Smooth muscle cell (in vitro differentiated cells): ENCODE data around the gene CCDC78. TPM values are rescaled to one million over a fixed set of nuclear protein-coding genes. Genes with fewer than 3 reads are reported as not detected.
A peak's percentile ranks its signal among the peaks of the same experiment; 100 is the strongest.

Experiments used
- DNase-seq: peaks from one replicate; lab custom pipeline; 2025; ENCODE audit not compliant: unreplicated experiment; lab: John Stamatoyannopoulos, UW
- H2AFZ ChIP-seq: fragments of 200-600 bp; sonication (generic); 2 replicates; pipeline ENCODE4 v1.6.0; 2016; ENCODE audit warnings: antibody characterized with exemption, low read depth, mild to moderate bottlenecking
- H3F3A ChIP-seq: fragments of 200-600 bp; sonication (generic); 2 replicates; pipeline ENCODE4 v1.6.0; 2017; ENCODE audit warnings: antibody characterized with exemption, low read depth
- H3K27ac ChIP-seq: fragments of 200-600 bp; sonication (generic); 2 replicates; pipeline ENCODE4 v1.5.1; 2016; ENCODE audit warnings: low read depth, mild to moderate bottlenecking
- H3K27me3 ChIP-seq: fragments of 200-600 bp; sonication (generic); 2 replicates; pipeline ENCODE4 v1.6.1; 2016; ENCODE audit warnings: low read depth, mild to moderate bottlenecking
- H3K36me3 ChIP-seq: fragments of 200-600 bp; sonication (generic); 2 replicates; pipeline ENCODE4 v1.5.1; 2016; ENCODE audit warnings: low read depth
- H3K4me1 ChIP-seq: fragments of 200-600 bp; sonication (generic); 2 replicates; pipeline ENCODE4 v1.5.1; 2016; ENCODE audit warnings: low read depth
- H3K4me2 ChIP-seq: fragments of 200-600 bp; sonication (generic); 2 replicates; pipeline ENCODE4 v1.6.0; 2016; ENCODE audit warnings: mild to moderate bottlenecking
- H3K4me3 ChIP-seq: fragments of 200-600 bp; sonication (generic); 2 replicates; pipeline ENCODE4 v1.5.1; 2016; ENCODE audit warnings: mild to moderate bottlenecking
- H3K79me2 ChIP-seq: fragments of 200-600 bp; sonication (generic); 2 replicates; pipeline ENCODE4 v1.6.0; 2016; ENCODE audit warnings: low read depth, mild to moderate bottlenecking
- H3K9ac ChIP-seq: fragments of 200-600 bp; sonication (generic); 2 replicates; pipeline ENCODE4 v1.6.0; 2016; ENCODE audit warnings: low read depth
- H3K9me3 ChIP-seq: fragments of 200-600 bp; sonication (generic); replicated peaks from 2 replicates; pipeline ENCODE4 v1.5.1; 2016; ENCODE audit warnings: low read depth
- H4K20me1 ChIP-seq: fragments of 200-600 bp; sonication (generic); 2 replicates; pipeline ENCODE4 v1.6.0; 2016; ENCODE audit warnings: low read depth
- WGBS: methylation state at CpG from one replicate; pipeline ENCODE4 v1.1.7; 2016; ENCODE audit warnings: low lambda C conversion rate; 5-methylcytosine and 5-hydroxymethylcytosine counted together
- polyA plus RNA-seq: library from polyadenylated mRNA; unstranded; fragments of >200 nt; fragmentation: Nextera tagmentation; extraction: Ambion mirVana; gene quantifications from 2 replicates; pipeline ENCODE4 v1.2.1, GENCODE V29; 2016
- total RNA-seq: library from RNA; depleted of rRNA; stranded (reverse); fragments of >200 nt; gene quantifications from 2 replicates; pipeline ENCODE4 v1.2.3, GENCODE V29; 2014
- TF ChIP-seq, protein P1 (sequence below): fragments of 200-600 bp; sonication (generic); IDR thresholded peaks from 2 replicates; pipeline ENCODE4 v1.5.1; 2017; ENCODE audit warnings: borderline replicate concordance, mild to moderate bottlenecking, antibody characterized with exemption; ENCODE audit not compliant: insufficient read depth, poor library complexity, severe bottlenecking

Gene CCDC78
- total and polyA plus RNA-seq, 2 experiments from 2014 or later: 2.8 to 3.4 TPM

DNA sequence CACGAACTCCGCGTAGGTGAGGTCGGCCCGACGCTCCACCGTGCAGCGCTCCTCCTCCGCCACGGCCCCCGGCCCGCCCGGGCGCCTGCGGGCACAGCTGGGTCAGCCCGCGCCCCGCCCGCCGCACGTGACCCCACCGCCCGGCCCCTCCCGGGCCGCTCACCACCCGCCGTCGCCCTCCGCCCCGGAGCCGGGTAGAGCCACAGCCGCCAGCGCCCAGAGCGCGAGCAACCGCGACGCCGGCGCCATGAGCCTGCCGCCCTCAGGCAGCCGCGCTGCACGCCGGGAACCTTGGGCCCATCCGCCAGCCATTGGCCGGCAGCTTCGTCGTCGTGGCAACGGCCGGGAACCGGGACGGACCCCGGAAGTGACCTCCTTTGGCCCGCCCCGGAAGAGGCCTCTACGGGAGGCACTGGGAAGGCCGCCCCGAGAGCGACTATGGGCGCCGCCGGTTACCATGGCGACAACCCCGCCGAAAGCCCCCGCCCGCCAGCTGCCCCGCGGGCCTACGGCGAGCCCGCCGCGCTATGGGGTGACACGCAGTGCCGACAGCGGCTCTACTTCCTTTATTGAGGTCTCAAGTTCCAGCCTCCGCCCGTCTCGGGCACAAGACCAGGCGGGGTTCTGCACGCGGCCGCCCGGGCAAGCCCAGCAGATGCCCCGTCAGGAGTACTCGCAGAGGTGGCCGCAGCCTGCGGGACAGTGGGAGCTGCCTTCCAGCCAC, 42.0 kb downstream of the CCDC78 start, which contains the start of gene JMJD8:
Gene JMJD8 (minus strand): TSS at position 264 of the 724 bp plus-strand sequence. CDS start 15 bp downstream, at position 249.
- TF ChIP-seq, protein P1, sequence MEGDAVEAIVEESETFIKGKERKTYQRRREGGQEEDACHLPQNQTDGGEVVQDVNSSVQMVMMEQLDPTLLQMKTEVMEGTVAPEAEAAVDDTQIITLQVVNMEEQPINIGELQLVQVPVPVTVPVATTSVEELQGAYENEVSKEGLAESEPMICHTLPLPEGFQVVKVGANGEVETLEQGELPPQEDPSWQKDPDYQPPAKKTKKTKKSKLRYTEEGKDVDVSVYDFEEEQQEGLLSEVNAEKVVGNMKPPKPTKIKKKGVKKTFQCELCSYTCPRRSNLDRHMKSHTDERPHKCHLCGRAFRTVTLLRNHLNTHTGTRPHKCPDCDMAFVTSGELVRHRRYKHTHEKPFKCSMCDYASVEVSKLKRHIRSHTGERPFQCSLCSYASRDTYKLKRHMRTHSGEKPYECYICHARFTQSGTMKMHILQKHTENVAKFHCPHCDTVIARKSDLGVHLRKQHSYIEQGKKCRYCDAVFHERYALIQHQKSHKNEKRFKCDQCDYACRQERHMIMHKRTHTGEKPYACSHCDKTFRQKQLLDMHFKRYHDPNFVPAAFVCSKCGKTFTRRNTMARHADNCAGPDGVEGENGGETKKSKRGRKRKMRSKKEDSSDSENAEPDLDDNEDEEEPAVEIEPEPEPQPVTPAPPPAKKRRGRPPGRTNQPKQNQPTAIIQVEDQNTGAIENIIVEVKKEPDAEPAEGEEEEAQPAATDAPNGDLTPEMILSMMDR: no peak
- DNase-seq: peak; percentile 82
- Histone ChIP-seq H3K4me1 (peaks cover 18% of the 10 kb centered on the region), H3K79me2 (peaks cover 35% of the 10 kb centered on the region), H3K4me2 (peak within 1 kb of the TSS; percentile 95), H3K4me3 (peak within 1 kb of the TSS; percentile 60), H3K27me3 (no peaks in the 10 kb centered on the region), H3K27ac (peak within 1 kb of the TSS; percentile 84), H3K9me3 (no peaks in the 10 kb centered on the region), H3F3A (no peaks in the 10 kb centered on the region), H4K20me1 (peaks cover 33% of the 10 kb centered on the region), H2AFZ (no peak within 1 kb of the TSS), H3K36me3 (no peaks in the 10 kb centered on the region), H3K9ac (peak within 1 kb of the TSS; percentile 71)
- 18% methylated on average over 54 of the region's 91 CpGs for WGBS

DNA sequence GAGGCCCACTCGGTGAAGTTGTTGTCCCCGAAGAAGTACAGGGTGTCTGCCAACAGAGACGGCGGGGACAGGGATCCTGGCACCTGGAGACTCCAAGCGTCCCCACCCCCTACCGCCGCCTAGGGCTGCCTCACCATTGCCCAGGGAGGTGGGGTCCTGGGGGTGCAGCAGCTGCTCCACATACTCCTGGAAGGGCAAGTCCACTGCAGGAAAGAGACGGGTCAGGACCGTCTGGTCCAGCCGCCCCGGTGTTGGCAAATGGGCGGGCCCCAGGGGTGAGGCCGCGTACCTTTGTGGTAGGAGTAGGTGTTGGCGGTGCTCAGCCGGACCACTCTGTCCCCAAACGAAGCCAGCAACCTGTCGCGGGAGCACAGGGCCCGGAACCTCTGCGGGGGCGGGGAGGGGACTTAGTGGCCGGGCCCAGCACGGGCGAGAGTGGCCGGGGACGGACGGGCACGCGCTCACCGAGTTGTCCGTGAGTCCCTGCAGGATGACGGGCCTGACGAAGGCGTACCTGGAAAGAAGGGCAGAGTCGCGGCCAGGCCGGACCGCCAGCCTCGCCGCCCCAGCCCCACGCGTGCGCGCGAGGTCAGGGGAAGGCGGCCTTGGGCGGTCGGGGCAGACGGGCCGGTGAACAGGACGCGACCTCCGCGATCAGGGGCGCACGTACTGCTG, 42.7 kb downstream of the CCDC78 start:
- no peaks in the 10 kb centered on the region for H3F3A ChIP-seq
- peak overlapping the region; percentile 58 for H3K9ac ChIP-seq
- no peaks in the 10 kb centered on the region for H3K9me3 ChIP-seq
- 17% methylated on average over 51 of the region's 57 CpGs for WGBS
- H3K27ac ChIP-seq: peak overlapping the region; percentile 84
- peak overlapping the region; percentile 60 for H3K4me3 ChIP-seq
- peak overlapping the region; percentile 95 for H3K4me2 ChIP-seq
- H2AFZ ChIP-seq: no peak overlapping the region
- peaks cover 33% of the 10 kb centered on the region for H4K20me1 ChIP-seq
- no peak for DNase-seq
- peaks cover 32% of the 10 kb centered on the region for H3K79me2 ChIP-seq
- H3K27me3 ChIP-seq: no peaks in the 10 kb centered on the region
- peaks cover 18% of the 10 kb centered on the region for H3K4me1 ChIP-seq
- TF ChIP-seq, protein P1: no peak
- H3K36me3 ChIP-seq: no peaks in the 10 kb centered on the region

DNA sequence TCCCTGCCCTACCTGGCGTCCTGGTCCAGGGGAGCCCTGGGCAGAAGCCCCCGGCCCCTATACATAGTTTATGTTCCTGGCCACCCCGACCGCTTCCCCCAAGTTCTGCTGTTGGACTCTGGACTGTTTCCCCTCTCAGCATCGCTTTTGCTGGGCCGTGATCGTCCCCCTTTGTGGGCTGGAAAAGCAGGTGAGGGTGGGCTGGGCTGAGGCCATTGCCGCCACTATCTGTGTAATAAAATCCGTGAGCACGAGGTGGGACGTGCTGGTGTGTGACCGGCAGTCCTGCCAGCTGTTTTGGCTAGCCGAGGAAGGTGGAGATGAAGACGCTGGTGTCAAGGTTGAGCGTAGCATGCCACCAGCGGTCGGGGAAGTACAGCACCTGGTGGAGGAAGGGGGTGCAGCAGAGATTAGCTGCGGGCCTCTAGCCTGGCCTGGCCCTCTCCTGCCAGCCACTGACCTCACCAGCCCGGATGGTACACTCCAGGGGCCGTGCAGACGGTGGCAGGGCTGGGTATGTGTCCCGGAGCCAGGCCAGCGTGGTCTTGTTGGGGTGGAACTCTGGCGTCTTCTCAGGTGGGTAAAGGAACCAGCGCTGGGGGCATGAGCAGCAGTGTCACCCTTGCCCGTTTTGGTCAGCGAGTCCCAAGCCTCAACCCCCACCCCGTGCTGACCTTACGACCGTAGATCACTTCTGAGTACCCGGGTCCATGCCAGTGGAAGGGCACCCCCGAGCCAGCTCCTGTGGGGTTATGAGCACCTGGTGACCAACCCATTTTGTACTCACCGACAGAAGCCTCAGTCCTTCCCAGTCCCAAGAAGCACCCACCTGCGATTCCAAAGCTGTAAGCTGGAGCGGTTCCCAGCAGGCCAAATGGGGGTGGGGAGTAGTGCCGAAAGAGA, 43.5 kb downstream of the CCDC78 start:
- WGBS: 93% methylated on average over 36 of the region's 36 CpGs

More for the DNA sequence above, 43.5 kb downstream of the CCDC78 start:
- Histone ChIP-seq H3K9me3 (no peaks in the 10 kb centered on the region), H3K4me3 (peak overlapping the region; percentile 60), H3K27me3 (no peaks in the 10 kb centered on the region), H3K79me2 (peaks cover 32% of the 10 kb centered on the region), H3K9ac (no peak overlapping the region), H4K20me1 (peaks cover 33% of the 10 kb centered on the region), H3K4me1 (peaks cover 18% of the 10 kb centered on the region), H2AFZ (no peak overlapping the region), H3K4me2 (peak overlapping the region; percentile 95), H3K27ac (no peak overlapping the region), H3F3A (no peaks in the 10 kb centered on the region), H3K36me3 (no peaks in the 10 kb centered on the region)
- DNase-seq: no peak
- TF ChIP-seq, protein P1: no peak
